Measurements from ENCODE around the gene POR. TPM values are rescaled to one million over a fixed set of nuclear protein-coding genes. Genes with fewer than 3 reads are reported as not detected.
"Not testable (repeated sequence)": the region's sequence is repeated elsewhere in the genome, so short reads cannot be mapped to it uniquely, and the experiment has no call there.

The POR gene
- total and polyA plus RNA-seq, 7 donors, result 20.4 to 98.9 (median 39.3) TPM

DNA sequence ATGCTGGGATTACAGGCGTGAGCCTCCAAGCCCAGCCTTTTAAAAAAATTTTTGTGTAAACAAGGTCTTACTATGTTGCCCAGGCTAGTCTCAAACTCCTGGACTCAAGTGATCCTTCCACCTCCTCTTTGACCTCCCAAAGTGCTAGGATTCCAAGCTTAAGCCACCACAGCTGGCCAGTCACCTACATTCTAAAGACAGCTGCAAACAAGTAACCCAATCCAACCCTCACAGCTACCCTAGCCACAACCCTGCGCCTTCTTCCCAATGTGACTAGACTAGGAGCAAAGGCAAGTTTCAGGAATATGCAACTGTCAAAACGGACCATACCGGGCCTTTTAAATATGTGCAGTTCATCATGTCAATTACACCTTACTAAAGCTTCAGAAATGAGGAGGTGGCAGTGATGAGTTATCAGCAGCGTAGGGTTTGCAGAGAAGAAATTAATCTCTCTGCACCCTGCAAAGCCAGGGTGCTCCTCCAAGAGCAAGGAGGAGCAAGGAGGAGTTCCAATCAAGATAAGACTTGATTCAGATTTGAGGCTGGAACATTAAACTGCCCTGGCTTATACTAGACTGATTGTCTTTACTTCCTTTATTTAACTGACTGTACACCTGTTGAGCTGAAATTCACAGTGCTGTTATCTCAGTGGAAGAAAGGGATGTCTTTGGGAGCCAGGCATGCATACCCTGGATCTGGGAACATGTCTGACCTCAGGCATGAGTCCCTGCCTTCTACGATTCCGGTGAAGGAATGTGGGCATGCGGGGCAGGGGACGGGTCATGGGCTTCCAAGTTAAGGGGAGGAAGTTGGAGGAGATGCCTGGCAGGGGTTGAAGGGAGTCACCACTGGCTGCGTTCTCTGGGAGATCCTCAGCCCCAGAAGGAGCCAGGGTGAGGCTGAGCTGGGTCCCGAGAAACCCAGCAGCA, 95.0 kb downstream of the POR start:
- no peaks in the 10 kb centered on the region for H3K36me3 ChIP-seq
- TF ChIP-seq EP300 (IDR thresholded peaks at IDR 0.05) (no peak), POLR2AphosphoS5 (IDR thresholded peaks at IDR 0.05) (no peak), POLR2A (IDR thresholded peaks at IDR 0.05) (no peak)
- TF ChIP-seq, protein P1, sequence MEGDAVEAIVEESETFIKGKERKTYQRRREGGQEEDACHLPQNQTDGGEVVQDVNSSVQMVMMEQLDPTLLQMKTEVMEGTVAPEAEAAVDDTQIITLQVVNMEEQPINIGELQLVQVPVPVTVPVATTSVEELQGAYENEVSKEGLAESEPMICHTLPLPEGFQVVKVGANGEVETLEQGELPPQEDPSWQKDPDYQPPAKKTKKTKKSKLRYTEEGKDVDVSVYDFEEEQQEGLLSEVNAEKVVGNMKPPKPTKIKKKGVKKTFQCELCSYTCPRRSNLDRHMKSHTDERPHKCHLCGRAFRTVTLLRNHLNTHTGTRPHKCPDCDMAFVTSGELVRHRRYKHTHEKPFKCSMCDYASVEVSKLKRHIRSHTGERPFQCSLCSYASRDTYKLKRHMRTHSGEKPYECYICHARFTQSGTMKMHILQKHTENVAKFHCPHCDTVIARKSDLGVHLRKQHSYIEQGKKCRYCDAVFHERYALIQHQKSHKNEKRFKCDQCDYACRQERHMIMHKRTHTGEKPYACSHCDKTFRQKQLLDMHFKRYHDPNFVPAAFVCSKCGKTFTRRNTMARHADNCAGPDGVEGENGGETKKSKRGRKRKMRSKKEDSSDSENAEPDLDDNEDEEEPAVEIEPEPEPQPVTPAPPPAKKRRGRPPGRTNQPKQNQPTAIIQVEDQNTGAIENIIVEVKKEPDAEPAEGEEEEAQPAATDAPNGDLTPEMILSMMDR (IDR thresholded peaks at IDR 0.05), result no peak
- H3K27me3 ChIP-seq, result no peaks in the 10 kb centered on the region
- DNase-seq, result peak; percentile 42
- 92 to 95% methylated on average over 11 of the region's 11 CpGs for WGBS, 2 donors
- peaks cover 0 to 16% (median 13%) of the 10 kb centered on the region in 4 donors for H3K4me1 ChIP-seq
- intact Hi-C loops (cut with DNase I), result no loop called here
- no peaks in the 10 kb centered on the region for H3K9me3 ChIP-seq
- H3K4me3 ChIP-seq, result no peak overlapping the region
- H3K27ac ChIP-seq, result peak overlapping the region in 1 of 4 donors; percentile 70

DNA sequence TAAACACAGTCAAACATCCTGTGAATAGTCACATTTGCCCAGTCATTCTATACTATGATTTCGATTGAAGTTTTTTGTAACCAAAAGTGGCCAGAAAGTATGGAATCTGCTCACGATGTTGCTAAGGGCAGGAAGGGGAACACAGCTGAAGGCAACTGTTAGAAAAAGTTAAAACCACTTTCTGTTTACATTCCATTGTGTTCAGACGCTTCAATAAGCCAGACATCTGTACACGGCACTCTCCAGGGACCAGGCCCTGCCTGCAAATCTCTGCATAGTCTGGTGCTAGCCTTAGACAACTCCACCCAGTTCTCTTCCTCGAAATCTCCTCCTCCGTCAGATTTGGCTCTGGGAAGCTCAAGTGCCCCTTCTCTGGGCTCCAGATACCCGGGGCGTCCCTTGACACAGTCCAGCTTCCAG, 96.5 kb downstream of the POR start:
- Histone ChIP-seq H3K27ac (peak overlapping the region; percentile 52 to 70 (median 62)), H3K4me3 (no peak overlapping the region), H3K9me3 (no peaks in the 10 kb centered on the region), H3K36me3 (no peaks in the 10 kb centered on the region), H3K27me3 (no peaks in the 10 kb centered on the region), H3K4me1 (peaks cover 0 to 16% (median 13%) of the 10 kb centered on the region in 4 donors)
- 67 to 88% methylated on average over 8 of the region's 8 CpGs for WGBS, 2 donors
- peak; percentile 79 for DNase-seq
- intact Hi-C loops (cut with DNase I), result no loop called here
- TF ChIP-seq EP300 (IDR thresholded peaks at IDR 0.05) (no peak), POLR2AphosphoS5 (IDR thresholded peaks at IDR 0.05) (peak in 2 of 4 donors; percentile 24 to 32), POLR2A (IDR thresholded peaks at IDR 0.05) (no peak)
- TF ChIP-seq, protein P1 (IDR thresholded peaks at IDR 0.05), result no peak

DNA sequence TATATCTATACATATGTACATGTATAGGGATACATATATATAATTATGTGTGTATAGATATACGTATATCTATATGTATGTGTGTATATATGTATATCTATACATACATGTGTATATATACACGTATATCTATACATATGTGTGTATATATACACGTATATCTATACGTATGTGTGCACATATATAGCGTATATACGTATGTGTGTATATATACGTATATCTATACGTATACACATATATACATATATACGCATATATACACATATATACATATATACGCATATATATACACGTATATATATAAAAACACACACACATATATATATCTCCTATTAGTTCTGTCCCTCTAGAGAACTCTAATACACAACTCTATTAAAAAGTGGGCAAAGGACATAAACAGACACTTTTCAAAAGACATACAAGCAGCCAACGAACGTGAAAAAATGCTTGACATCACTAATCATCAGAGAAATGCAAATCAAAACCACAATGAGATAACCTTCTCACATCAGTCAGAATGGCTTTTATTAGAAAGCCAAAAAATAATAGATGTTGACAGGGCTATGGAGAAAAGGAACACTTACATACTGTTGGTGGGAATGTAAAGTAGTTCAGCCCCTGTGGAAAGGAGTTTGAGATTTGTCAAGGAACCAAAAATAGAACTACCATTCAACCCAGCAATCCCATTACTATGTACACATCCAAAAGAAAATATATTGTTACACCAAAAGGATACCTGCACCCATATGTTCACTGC, 101.4 kb downstream of the POR start:
- Histone ChIP-seq H3K27ac (no peak overlapping the region), H3K27me3 (no peaks in the 10 kb centered on the region), H3K9me3 (no peaks in the 10 kb centered on the region), H3K36me3 (peaks cover 0 to 10% (median 5%) of the 10 kb centered on the region in 4 donors), H3K4me3 (no peak overlapping the region), H3K4me1 (peaks cover 0 to 15% (median 7%) of the 10 kb centered on the region in 4 donors)
- DNase-seq, result no peak
- intact Hi-C loops (cut with DNase I), result no loop called here
- TF ChIP-seq POLR2AphosphoS5 (IDR thresholded peaks at IDR 0.05), result no peak
- no peak for TF ChIP-seq POLR2A (IDR thresholded peaks at IDR 0.05)
- no peak for TF ChIP-seq EP300 (IDR thresholded peaks at IDR 0.05)
- TF ChIP-seq, protein P1 (IDR thresholded peaks at IDR 0.05), result no peak
- 93 to 97% methylated on average over 13 of the region's 13 CpGs for WGBS, 2 donors

DNA sequence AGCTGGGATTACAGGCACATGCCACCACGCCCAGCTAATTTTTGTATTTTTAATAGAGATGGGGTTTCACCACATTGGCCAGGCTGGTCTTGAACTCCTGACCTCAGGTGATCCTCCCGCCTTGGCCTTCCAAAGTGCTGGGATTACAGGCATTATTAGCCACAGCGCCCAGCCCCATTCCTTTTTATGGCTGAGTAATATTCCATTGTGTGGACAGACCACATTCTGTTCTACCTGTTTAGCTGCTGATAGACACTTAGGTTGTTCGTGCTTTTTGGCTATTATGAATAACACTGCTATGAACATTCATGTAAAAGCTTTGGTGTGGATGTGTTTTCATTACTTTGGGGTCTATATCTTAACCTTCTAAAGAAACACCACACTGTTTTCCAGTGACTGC, 103.6 kb downstream of the POR start:
- peaks cover 0 to 24% (median 8%) of the 10 kb centered on the region in 4 donors for H3K36me3 ChIP-seq
- H3K27ac ChIP-seq; H3K4me1 ChIP-seq; H3K9me3 ChIP-seq; DNase-seq; intact Hi-C loops (cut with DNase I); H3K27me3 ChIP-seq; H3K4me3 ChIP-seq: not testable (repeated sequence)
- WGBS, 2 donors, result 97 to 98% methylated on average over 4 of the region's 4 CpGs

Data from sigmoid colon (tissue), 7 donors.